HCT116 (cell line): ENCODE data around the gene VAV2.

Experiments
- CTCF ChIP-seq, 3 experiments: fragments of 200-600 bp in 1 of 3; sonication (generic) in 1 of 3; IDR thresholded peaks in 2 of 3; conservative IDR thresholded peaks in 1 of 3; 2 replicates each; pipeline ENCODE4 v1.5.1; 2012 to 2017; ENCODE audit warnings: low read depth in 2 of 3, low read length in 2 of 3, antibody characterized with exemption in 1 of 3, borderline replicate concordance in 1 of 3, control low read depth in 1 of 3, mild to moderate bottlenecking in 1 of 3, mixed read lengths in 1 of 3, mixed run types in 1 of 3, moderate library complexity in 1 of 3; ENCODE audit not compliant: insufficient read depth in 1 of 3
- ELF1 ChIP-seq: IDR thresholded peaks from 2 replicates; pipeline ENCODE4 v1.6.1; 2012; ENCODE audit warnings: low read depth, borderline replicate concordance
- EZH2 ChIP-seq: fragments of 200-600 bp; sonication (generic); IDR thresholded peaks from 2 replicates; pipeline ENCODE4 v1.6.1; 2017; ENCODE audit warnings: antibody characterized with exemption, mixed run types
- EZH2phosphoT487 ChIP-seq: fragments of 200-600 bp; IDR thresholded peaks from 2 replicates; pipeline ENCODE4 v1.6.1; 2018; ENCODE audit warnings: antibody characterized with exemption, borderline replicate concordance
- POLR2A ChIP-seq: IDR thresholded peaks from 2 replicates; pipeline ENCODE4 v1.7.0; 2011; ENCODE audit warnings: borderline replicate concordance; ENCODE audit not compliant: insufficient read depth, insufficient read length; ENCODE audit errors: extremely low read depth
- POLR2AphosphoS5 ChIP-seq: IDR thresholded peaks from 2 replicates; pipeline ENCODE4 v1.6.1; 2011; ENCODE audit warnings: mild to moderate bottlenecking, low read depth, low read length, moderate library complexity
- REST ChIP-seq: IDR thresholded peaks from 2 replicates; pipeline ENCODE4 v1.6.1; 2012; ENCODE audit warnings: low read depth
- ZFX ChIP-seq: fragments of 450-650 bp; IDR thresholded peaks from 2 replicates; pipeline ENCODE4 v1.6.1; 2017
- ZNF274 ChIP-seq: fragments of 200-500 bp; sonication (Bioruptor generic); IDR thresholded peaks from 2 replicates; pipeline ENCODE4 v1.6.1; 2014; ENCODE audit warnings: mild to moderate bottlenecking, low read depth, low read length, inconsistent platforms

GRCh38 chr9:133944746-133945135 is 47.4 kb downstream of the VAV2 start:
- TF ChIP-seq CTCF (IDR thresholded peaks at IDR 0.05 in 2 of 3, conservative IDR thresholded peaks at IDR 0.05 in 1 of 3; ENCODE audit: borderline replicate concordance in 1 of 3, insufficient read depth in 1 of 3, low read depth in 2 of 3, low read length in 2 of 3) (no peak), REST (no peak), ZFX (no peak), POLR2AphosphoS5 (no peak), EZH2phosphoT487 (no peak), POLR2A (no peak), ELF1 (no peak), ZNF274 (no peak), EZH2 (no peak)
